GM15510 (cell line): Measurements from ENCODE around the gene MYT1.

Experiments
- POLR2A ChIP-seq: IDR thresholded peaks from 3 replicates; pipeline ENCODE4 v1.6.1; 2011; ENCODE audit warnings: borderline replicate concordance; ENCODE audit not compliant: insufficient read length; ENCODE audit errors: extremely low read depth

The MYT1 gene

DNA sequence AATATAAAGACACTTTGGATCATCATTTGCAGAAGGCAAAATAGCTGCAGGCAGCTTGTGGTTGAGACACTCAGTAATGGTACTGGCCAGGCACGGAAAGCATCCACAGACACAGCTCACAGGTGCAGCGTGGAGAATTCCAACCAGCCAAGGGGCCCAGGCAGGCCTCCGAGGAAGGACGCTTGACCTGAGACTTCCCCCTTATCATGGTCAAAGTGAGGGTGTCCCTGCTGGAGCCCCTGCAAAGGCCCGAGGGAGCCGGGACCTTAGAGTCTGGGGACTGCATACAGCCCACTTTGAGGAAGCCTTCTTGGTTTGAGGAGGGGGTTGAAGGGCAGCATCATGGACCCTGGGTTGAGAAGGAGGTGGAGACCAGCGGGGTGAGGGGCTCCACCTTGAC is 15.1 kb upstream of the MYT1 start:
- no peak for TF ChIP-seq POLR2A

DNA sequence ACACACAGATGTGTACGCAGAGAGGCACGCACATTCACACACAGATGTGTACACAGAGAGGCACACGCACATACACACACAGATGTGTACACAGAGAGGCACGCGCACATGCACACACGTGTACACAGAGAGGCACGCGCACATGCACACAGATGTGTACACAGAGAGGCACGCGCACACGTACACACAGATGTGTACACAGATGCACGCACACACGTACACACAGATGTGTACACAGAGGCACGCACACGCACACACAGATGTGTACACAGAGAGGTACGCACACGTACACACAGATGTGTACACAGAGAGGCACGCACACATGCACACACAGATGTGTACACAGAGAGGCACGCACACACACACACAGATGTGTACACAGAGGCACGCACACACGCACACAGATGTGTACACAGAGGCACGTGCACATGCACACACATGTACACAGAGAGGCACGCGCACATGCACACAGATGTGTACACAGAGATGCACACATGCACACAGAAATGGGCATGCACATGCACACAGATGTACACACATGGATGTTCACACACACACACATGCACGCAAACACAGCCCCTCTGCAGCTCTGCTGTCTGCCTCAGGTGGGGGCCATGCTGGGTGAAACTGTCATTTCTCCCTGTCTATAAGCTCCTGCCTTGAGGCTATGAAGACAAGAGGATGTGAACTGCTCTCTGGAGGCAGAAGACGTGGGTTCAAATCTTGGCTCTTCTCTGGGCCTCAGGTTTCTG is 14.3 kb upstream of the MYT1 start:
- TF ChIP-seq POLR2A = no peak

DNA sequence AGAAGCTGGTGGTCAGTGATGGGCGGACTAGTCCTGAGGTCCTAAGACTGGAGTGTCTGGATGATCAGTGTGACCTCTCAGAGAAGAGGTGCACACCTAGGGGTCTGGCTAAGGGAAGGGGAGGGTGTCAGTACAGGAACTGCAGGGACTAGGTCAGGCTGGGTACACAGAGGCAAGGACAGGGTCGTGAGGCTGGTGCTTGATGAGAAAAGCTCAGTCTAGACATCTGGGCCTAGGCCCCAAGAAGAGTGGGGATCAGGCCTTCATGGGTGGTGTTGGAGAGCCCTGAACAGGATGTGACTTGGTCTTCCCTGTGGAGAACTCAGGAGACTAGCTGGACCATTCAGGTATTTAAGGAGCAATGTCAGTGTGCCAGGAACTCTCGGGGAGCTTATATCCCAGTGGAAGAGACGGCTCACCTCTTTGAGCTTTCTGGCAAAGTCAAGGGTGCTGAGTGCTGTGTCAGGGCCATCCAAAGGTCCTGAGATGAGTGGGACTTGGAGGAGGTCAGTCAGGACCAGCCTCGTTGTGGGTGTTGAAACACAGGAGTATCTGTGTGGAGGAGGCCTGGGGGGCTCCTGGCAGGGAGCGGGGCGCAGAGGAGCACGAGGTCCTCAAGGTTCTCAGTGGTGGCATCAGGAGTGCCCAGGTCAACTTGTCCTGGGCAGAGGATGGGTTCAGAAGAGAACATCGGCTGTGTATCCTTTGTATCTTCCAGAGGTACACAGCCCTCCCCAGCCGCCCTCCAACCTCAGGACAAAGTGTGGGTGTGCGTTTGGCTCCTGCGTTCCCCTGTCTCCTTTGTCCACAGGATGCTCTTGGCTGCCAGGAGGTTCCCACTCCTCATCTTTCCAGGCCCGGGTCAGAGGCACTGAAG is 13.3 kb upstream of the MYT1 start:
- TF ChIP-seq POLR2A = no peak

- TF ChIP-seq POLR2A = no peak
Observed at GRCh38 chr20:64151633-64152530, 12.4 kb upstream of the MYT1 start.

DNA sequence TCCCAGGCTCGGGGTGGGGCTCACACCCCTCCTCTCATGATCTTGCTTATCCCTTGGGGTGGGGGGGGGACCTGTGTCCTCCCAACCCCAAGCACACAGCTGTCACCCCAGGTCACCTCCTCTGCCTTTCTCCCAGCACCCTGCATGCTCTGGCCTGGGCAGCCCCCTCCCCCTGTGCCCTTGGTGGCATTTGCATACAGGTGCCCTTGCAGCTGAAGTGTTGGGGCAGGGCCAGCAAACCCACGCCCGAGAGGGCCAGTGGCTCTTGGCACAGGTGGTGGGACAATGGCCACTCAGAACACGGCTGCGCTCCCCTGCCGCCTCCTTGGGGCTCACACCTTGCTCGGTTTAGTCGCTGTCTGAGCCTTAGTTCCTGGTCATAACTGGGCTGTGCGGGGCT is 11.3 kb upstream of the MYT1 start:
- TF ChIP-seq POLR2A = no peak

DNA sequence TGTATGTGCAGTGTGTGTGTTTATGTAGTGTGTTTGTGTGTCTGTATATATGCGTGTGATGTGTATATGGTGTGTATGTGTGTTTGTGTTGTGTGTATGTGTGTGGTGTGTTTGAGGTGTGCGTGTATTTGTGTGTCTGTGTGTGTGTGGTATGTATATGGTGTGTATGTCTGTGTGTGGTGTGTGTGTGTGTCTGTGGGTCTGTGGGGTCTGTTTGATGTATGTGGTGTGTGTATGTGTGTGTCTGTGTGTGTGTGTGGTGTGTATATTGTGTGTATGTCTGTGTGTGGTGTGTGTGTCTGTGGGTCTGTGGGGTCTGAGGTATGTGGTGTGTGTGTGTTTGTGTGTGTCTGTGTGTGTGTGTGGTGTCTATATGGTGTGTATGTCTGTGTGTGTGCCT is 10.8 kb upstream of the MYT1 start:
- no peak for TF ChIP-seq POLR2A

DNA sequence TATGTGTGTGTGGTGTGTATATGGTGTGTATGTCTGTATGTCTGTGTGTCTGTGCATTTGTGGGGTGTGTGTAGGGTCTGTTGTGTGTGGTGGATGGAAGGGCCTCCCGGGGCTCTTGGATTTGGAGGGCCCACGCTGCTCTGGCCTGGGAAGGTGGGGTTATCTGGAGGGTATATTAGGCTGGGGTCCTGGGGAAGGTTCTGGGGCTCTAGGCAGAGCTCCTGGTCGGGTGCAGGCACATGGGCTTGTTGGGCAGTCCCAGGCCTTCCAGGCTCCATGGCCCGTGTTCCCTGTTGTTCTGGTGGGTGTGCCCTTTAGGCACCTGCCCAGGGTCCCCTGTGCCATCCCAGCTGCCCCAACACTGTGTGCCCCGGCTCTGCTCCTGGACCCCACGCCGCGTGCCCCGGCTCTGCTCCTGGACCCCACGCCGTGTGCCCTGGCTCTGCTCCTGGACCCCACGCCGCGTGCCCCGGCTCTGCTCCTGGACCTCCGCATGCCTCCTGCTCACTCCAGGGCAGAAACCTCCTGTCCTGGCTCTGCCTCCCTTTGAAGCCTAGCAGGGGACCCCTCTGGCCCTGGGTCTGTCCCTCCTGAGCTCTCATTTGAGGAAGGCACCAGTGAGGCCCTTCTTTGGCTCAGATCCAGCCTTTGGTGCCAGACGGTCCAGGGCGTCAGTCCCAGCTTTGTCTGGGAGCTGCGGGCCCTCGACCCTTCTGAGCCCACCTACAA is 10.2 kb upstream of the MYT1 start:
- no peak for TF ChIP-seq POLR2A

- no peak for TF ChIP-seq POLR2A
Observed at GRCh38 chr20:64154590-64155257, 9.5 kb upstream of the MYT1 start.

- TF ChIP-seq POLR2A = no peak
Observed at GRCh38 chr20:64155258-64156135, 8.8 kb upstream of the MYT1 start.

- TF ChIP-seq POLR2A = no peak
Observed at GRCh38 chr20:64156136-64156885, 7.9 kb upstream of the MYT1 start.

DNA sequence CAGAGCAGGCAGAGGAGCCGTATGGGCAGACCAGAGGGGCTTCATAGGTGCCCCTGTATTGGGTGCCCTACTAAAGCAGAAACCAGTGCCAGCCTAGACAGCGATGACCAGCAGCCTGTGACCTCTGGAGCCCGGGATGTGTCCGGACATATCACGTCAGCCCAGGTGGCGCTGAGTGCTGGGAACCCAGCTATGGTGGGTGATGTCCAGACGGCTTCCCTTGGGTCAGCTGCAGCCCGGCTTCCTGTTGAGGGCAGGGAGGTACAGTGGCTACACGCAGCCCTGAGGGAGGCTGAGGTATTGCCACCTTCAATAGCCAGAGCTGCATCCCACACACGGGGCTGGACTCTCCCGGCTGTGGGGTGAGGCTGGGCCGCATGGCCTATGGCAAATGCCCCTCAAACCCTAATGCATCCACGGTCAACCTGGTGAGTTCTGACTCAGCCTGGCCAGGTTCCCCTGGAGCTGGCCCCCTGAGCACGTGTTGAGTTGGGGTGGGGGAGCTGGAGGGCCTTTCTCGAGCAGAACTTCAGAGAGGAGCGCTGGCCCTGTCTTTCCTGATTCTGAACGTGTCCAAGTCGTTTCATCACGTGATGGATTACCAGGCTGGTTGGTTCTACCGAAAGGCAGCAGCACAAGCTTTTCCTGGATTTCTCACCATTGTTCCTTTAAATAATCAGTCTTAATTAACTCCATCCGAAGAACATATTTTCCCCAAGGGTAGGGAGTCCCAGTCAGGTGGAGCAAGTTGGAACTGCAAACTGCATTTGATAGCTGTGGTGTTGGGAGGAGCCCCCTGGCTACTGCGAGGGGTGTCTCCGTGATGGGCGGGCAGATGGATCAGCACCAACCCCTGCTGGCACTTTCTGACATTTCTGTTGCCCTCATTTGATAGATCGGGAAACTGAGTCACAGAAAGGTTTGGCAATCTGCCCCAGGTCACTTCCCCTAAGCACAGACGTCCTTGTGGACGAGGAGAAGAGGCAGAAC is 7.1 kb upstream of the MYT1 start:
- no peak for TF ChIP-seq POLR2A
